ENCODE results near the gene ATRN. TPM values are rescaled to one million over a fixed set of nuclear protein-coding genes. Genes with fewer than 3 reads are reported as not detected.

Gene ATRN
- total RNA-seq, 6 donors from 2014 or later = 13.6 to 39.5 (median 27.0) TPM

GRCh38 chr20:3646651-3647050, 175.8 kb downstream of the ATRN start:
- Histone ChIP-seq H3K4me3 (no peak overlapping the region), H3K4me1 (no peaks in the 10 kb centered on the region), H3K36me3 (peaks cover 2 to 58% (median 31%) of the 10 kb centered on the region in 4 donors), H3K27me3 (no peaks in the 10 kb centered on the region), H3K27ac (no peak overlapping the region), H3K9me3 (no peaks in the 10 kb centered on the region)
- TF ChIP-seq POLR2AphosphoS5 (IDR thresholded peaks at IDR 0.05) = no peak
- no peak for TF ChIP-seq CTCF (IDR thresholded peaks at IDR 0.05)
- no peak for TF ChIP-seq POLR2A (IDR thresholded peaks at IDR 0.05)
- no peak for TF ChIP-seq EP300 (IDR thresholded peaks at IDR 0.05)
- DNase-seq = no peak
- ATAC-seq (ENCODE audit: low FRiP score in 2 of 2) = no peak
- WGBS, 2 donors = 90 to 92% methylated on average over 13 of the region's 13 CpGs

DNA sequence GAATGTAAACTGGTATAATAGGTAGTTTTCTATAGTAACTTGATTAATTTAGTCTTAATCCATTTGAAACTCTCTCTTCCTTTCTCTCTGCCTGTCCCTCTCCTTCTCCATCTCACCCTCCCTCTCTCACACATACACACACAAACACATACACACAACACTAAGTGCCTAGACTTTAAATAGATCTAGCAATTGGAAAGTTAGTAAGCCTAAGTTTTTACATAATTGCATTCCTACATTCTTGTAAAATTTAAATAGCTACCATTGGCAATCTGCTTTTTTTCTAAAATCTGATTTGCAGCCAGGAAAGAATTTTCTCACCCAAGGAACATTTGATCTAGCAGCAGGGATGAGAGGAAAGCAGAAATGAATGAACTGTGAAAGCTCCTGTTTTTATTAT, 176.7 kb downstream of the ATRN start:
- Histone ChIP-seq H3K27me3 (no peaks in the 10 kb centered on the region), H3K36me3 (peaks cover 2 to 58% (median 31%) of the 10 kb centered on the region in 4 donors), H3K4me3 (no peak overlapping the region), H3K4me1 (no peaks in the 10 kb centered on the region), H3K9me3 (no peaks in the 10 kb centered on the region), H3K27ac (no peak overlapping the region)
- ATAC-seq (ENCODE audit: low FRiP score in 2 of 2) (no peak), DNase-seq (no peak)
- TF ChIP-seq POLR2AphosphoS5 (IDR thresholded peaks at IDR 0.05) (no peak), CTCF (IDR thresholded peaks at IDR 0.05) (no peak), POLR2A (IDR thresholded peaks at IDR 0.05) (no peak), EP300 (IDR thresholded peaks at IDR 0.05) (no peak)

- Histone ChIP-seq H3K27me3 (no peaks in the 10 kb centered on the region), H3K36me3 (peaks cover 2 to 52% (median 29%) of the 10 kb centered on the region in 4 donors), H3K27ac (no peak overlapping the region), H3K9me3 (no peaks in the 10 kb centered on the region), H3K4me3 (no peak overlapping the region), H3K4me1 (no peaks in the 10 kb centered on the region)
- 83 to 91% methylated on average over 9 of the region's 9 CpGs for WGBS, 2 donors
- ATAC-seq (ENCODE audit: low FRiP score in 2 of 2) (no peak), DNase-seq (no peak)
- TF ChIP-seq POLR2AphosphoS5 (IDR thresholded peaks at IDR 0.05) = no peak
- no peak for TF ChIP-seq CTCF (IDR thresholded peaks at IDR 0.05)
- no peak for TF ChIP-seq EP300 (IDR thresholded peaks at IDR 0.05)
- TF ChIP-seq POLR2A (IDR thresholded peaks at IDR 0.05) = no peak
Measured at GRCh38 chr20:3648951-3649350, 178.1 kb downstream of the ATRN start.

- DNase-seq (no peak), ATAC-seq (ENCODE audit: low FRiP score in 2 of 2) (no peak)
Measured at GRCh38 chr20:3651204-3651962, 180.6 kb downstream of the ATRN start.

More at GRCh38 chr20:3651204-3651962, 180.6 kb downstream of the ATRN start:
- Histone ChIP-seq H3K4me3 (no peak overlapping the region), H3K27me3 (no peaks in the 10 kb centered on the region), H3K36me3 (peaks cover 0 to 38% (median 15%) of the 10 kb centered on the region in 4 donors), H3K9me3 (no peaks in the 10 kb centered on the region), H3K27ac (no peak overlapping the region), H3K4me1 (no peaks in the 10 kb centered on the region)
- TF ChIP-seq POLR2AphosphoS5 (IDR thresholded peaks at IDR 0.05) = no peak
- TF ChIP-seq CTCF (IDR thresholded peaks at IDR 0.05) = no peak
- TF ChIP-seq EP300 (IDR thresholded peaks at IDR 0.05) = no peak
- WGBS, 2 donors = 77 to 81% methylated on average over 9 of the region's 9 CpGs
